ENCODE data around the gene RHOF.

RHOF gene

GRCh38 chr12:121819212-121819949 is 25.9 kb upstream of the RHOF start:
- no peak for TF ChIP-seq CTCF (IDR thresholded peaks at IDR 0.05; ENCODE audit: insufficient read depth, missing control alignments)
- FAIRE-seq (no peak), DNase-seq (ENCODE audit: insufficient read length, low spot score) (no peak)

- FAIRE-seq = no peak
- TF ChIP-seq CTCF (IDR thresholded peaks at IDR 0.05; ENCODE audit: insufficient read depth, missing control alignments) = no peak
- no peak for DNase-seq (ENCODE audit: insufficient read length, low spot score)
Measured at GRCh38 chr12:121817648-121818043, 24.2 kb upstream of the RHOF start.

- FAIRE-seq (no peak), DNase-seq (ENCODE audit: insufficient read length, low spot score) (no peak)
- no peak for TF ChIP-seq CTCF (IDR thresholded peaks at IDR 0.05; ENCODE audit: insufficient read depth, missing control alignments)
Measured at GRCh38 chr12:121816925-121817647, 23.6 kb upstream of the RHOF start.

GRCh38 chr12:121815263-121815662 is 21.8 kb upstream of the RHOF start:
- DNase-seq (ENCODE audit: insufficient read length, low spot score) = no peak
- no peak for TF ChIP-seq CTCF (IDR thresholded peaks at IDR 0.05; ENCODE audit: insufficient read depth, missing control alignments)
- FAIRE-seq = no peak

- DNase-seq (ENCODE audit: insufficient read length, low spot score) = no peak
- TF ChIP-seq CTCF (IDR thresholded peaks at IDR 0.05; ENCODE audit: insufficient read depth, missing control alignments) = no peak
- FAIRE-seq = no peak
Measured at GRCh38 chr12:121814429-121815119, 21.1 kb upstream of the RHOF start.

GRCh38 chr12:121813951-121814350 is 20.5 kb upstream of the RHOF start:
- no peak for TF ChIP-seq CTCF (IDR thresholded peaks at IDR 0.05; ENCODE audit: insufficient read depth, missing control alignments)
- no peak for FAIRE-seq

More at GRCh38 chr12:121813951-121814350, 20.5 kb upstream of the RHOF start:
- DNase-seq (ENCODE audit: insufficient read length, low spot score) = no peak
